GM18511 (cell line): ENCODE results near the gene PHF12.

ENCODE experiments used
- ATAC-seq: cut with Tn5 transposase; IDR thresholded peaks from one replicate; pipeline ENCODE4 v1.9.1; 2021; ENCODE audit warnings: mild to moderate bottlenecking, moderate library complexity; ENCODE audit not compliant: unreplicated experiment

PHF12 gene

GRCh38 chr17:28951428-28951990, at the start of gene PHF12:
PHF12 (minus strand) TSS chr17:28951518; CDS start chr17:28950960, 558 bp downstream.
- ATAC-seq = peak; percentile 59

- ATAC-seq = no peak
These were observed 49.7 kb upstream of the PHF12 start for GRCh38 chr17:29000973-29001372.

GRCh38 chr17:28999206-28999605, 47.9 kb upstream of the PHF12 start:
- no peak for ATAC-seq

- no peak for ATAC-seq
These were observed 46.5 kb upstream of the PHF12 start for GRCh38 chr17:28997806-28998205.

- no peak for ATAC-seq
These were observed 45.3 kb upstream of the PHF12 start for GRCh38 chr17:28996554-28997096.

- no peak for ATAC-seq
These were observed 42.5 kb upstream of the PHF12 start for GRCh38 chr17:28993645-28994426.

GRCh38 chr17:28992625-28993600, 41.6 kb upstream of the PHF12 start:
- ATAC-seq = no peak

GRCh38 chr17:28992185-28992584, 40.9 kb upstream of the PHF12 start:
- ATAC-seq = no peak

- ATAC-seq = no peak
These were observed 40.5 kb upstream of the PHF12 start for GRCh38 chr17:28991779-28992178.

GRCh38 chr17:28989028-28989427, 37.7 kb upstream of the PHF12 start:
- no peak for ATAC-seq

GRCh38 chr17:28988475-28988874, 37.2 kb upstream of the PHF12 start:
- ATAC-seq = no peak

- no peak for ATAC-seq
These were observed 35.7 kb upstream of the PHF12 start for GRCh38 chr17:28986714-28987655.

- no peak for ATAC-seq
These were observed 34.8 kb upstream of the PHF12 start for GRCh38 chr17:28985950-28986713.

- ATAC-seq = no peak
These were observed 32.2 kb upstream of the PHF12 start for GRCh38 chr17:28983286-28984230.

GRCh38 chr17:28982131-28982793, 30.9 kb upstream of the PHF12 start:
- ATAC-seq = peak; percentile 59

- no peak for ATAC-seq
These were observed 27.1 kb upstream of the PHF12 start for GRCh38 chr17:28978356-28978964.

GRCh38 chr17:28977659-28978355, 26.5 kb upstream of the PHF12 start:
- no peak for ATAC-seq
